Activated CD4-positive, alpha-beta T cell treated with anti-CD3 and anti-CD28 coated beads, Interleukin-2, amount 50 U/mL, for 16 hours (primary cell): ENCODE measurements around the gene HMX1.

Experiments used
- DNase-seq: peaks from one replicate; pipeline ENCODE4 v3.0.0-alpha.2; 2020

Gene HMX1

GRCh38 chr4:8854931-8855330, 16.7 kb downstream of the HMX1 start:
- no peak for DNase-seq

GRCh38 chr4:8854016-8854415, 17.6 kb downstream of the HMX1 start:
- no peak for DNase-seq

GRCh38 chr4:8853249-8853648, 18.4 kb downstream of the HMX1 start:
- DNase-seq: no peak

- DNase-seq: no peak
Observed at GRCh38 chr4:8852118-8852704, 19.4 kb downstream of the HMX1 start.

- no peak for DNase-seq
Observed at GRCh38 chr4:8851321-8852117, 20.1 kb downstream of the HMX1 start.

- no peak for DNase-seq
Observed at GRCh38 chr4:8850830-8851188, 20.8 kb downstream of the HMX1 start.

GRCh38 chr4:8850074-8850829, 21.4 kb downstream of the HMX1 start:
- no peak for DNase-seq

GRCh38 chr4:8849266-8850073, 22.2 kb downstream of the HMX1 start:
- DNase-seq: no peak

- no peak for DNase-seq
Observed at GRCh38 chr4:8848507-8849265, 23.0 kb downstream of the HMX1 start.

GRCh38 chr4:8847764-8848163, 23.9 kb downstream of the HMX1 start:
- DNase-seq: no peak

- no peak for DNase-seq
Observed at GRCh38 chr4:8847331-8847730, 24.3 kb downstream of the HMX1 start.

GRCh38 chr4:8846826-8847225, 24.8 kb downstream of the HMX1 start:
- no peak for DNase-seq

GRCh38 chr4:8846046-8846720, 25.5 kb downstream of the HMX1 start:
- no peak for DNase-seq

GRCh38 chr4:8844976-8845690, 26.5 kb downstream of the HMX1 start:
- no peak for DNase-seq

GRCh38 chr4:8843597-8843996, 28.0 kb downstream of the HMX1 start:
- DNase-seq: no peak

- no peak for DNase-seq
Observed at GRCh38 chr4:8842614-8843013, 29.0 kb downstream of the HMX1 start.

- DNase-seq: no peak
Observed at GRCh38 chr4:8841678-8842268, 29.9 kb downstream of the HMX1 start.

- no peak for DNase-seq
Observed at GRCh38 chr4:8840816-8841455, 30.7 kb downstream of the HMX1 start.

- no peak for DNase-seq
Observed at GRCh38 chr4:8840006-8840793, 31.4 kb downstream of the HMX1 start.
